Transverse colon (tissue), 4 donors: ENCODE data around the gene ZNF684.

Experiments
- EP300 ChIP-seq: sonication (generic); formaldehyde crosslinking; IDR thresholded peaks from one replicate; pipeline ENCODE4 v1.6.1; 2017; ENCODE audit warnings: antibody characterized with exemption, low read depth
- POLR2AphosphoS5 ChIP-seq, 3 donors: sonication (generic); formaldehyde crosslinking; IDR thresholded peaks; one replicate each; pipeline ENCODE4 v1.6.1; 2016; ENCODE audit warnings: antibody characterized with exemption in 3 of 3
- TF ChIP-seq, protein P1 (sequence below), 5 experiments: fragments of 200-600 bp in 3 of 5; fragments of 450-650 bp in 2 of 5; sonication (generic) in 3 of 5; IDR thresholded peaks; 1 replicate in 2 of 5; 2 replicates in 3 of 5; pipeline ENCODE4 v1.5.1; 2016 to 2017; ENCODE audit warnings: antibody characterized with exemption in 5 of 5, inconsistent platforms in 3 of 5, mild to moderate bottlenecking in 2 of 5, moderate library complexity in 1 of 5

DNA sequence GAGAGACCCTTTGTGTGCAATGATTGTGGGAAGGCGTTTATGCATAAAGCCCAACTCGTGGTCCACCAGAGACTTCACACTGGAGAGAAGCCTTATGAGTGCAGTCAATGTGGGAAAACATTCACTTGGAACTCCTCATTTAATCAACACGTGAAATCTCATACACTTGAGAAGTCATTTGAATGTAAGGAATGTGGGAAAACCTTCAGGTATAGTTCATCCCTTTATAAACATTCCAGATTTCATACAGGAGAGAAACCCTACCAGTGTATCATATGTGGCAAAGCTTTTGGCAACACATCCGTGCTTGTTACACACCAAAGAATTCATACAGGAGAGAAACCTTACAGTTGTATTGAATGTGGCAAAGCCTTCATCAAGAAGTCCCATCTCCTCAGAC lies 15.5 kb downstream of the ZNF684 start:
- TF ChIP-seq POLR2AphosphoS5 (IDR thresholded peaks at IDR 0.05) (no peak), EP300 (no peak)
- TF ChIP-seq, protein P1, sequence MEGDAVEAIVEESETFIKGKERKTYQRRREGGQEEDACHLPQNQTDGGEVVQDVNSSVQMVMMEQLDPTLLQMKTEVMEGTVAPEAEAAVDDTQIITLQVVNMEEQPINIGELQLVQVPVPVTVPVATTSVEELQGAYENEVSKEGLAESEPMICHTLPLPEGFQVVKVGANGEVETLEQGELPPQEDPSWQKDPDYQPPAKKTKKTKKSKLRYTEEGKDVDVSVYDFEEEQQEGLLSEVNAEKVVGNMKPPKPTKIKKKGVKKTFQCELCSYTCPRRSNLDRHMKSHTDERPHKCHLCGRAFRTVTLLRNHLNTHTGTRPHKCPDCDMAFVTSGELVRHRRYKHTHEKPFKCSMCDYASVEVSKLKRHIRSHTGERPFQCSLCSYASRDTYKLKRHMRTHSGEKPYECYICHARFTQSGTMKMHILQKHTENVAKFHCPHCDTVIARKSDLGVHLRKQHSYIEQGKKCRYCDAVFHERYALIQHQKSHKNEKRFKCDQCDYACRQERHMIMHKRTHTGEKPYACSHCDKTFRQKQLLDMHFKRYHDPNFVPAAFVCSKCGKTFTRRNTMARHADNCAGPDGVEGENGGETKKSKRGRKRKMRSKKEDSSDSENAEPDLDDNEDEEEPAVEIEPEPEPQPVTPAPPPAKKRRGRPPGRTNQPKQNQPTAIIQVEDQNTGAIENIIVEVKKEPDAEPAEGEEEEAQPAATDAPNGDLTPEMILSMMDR (IDR thresholded peaks at IDR 0.05), result no peak
